Superior temporal gyrus (tissue), 1 donor: ENCODE measurements around the gene OBSCN.

Experiments
- DNase-seq: peaks from one replicate; pipeline ENCODE4 v3.0.0-alpha.2; 2016; ENCODE audit errors: extremely low spot score

The OBSCN gene

DNA sequence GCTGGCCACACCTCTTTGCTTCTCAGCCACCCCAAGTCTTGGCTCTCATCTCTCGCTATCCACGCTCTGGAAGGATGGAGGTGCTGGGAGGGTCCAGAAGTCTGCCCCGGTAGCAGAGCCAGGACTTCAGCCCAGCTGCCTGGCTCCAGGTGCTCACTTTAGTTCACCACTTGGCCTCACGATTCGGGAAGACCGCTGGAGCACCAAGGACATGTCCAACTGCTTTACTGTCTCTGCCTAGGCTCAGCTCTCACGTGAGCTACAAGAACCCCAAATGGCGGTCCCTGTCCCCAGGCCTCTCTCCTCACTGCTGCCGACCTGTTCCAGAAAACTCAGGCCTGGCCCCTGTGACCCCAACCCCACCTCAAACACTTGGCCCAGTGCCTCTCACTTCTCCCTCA, 195.4 kb downstream of the OBSCN start:
- DNase-seq: no peak

DNA sequence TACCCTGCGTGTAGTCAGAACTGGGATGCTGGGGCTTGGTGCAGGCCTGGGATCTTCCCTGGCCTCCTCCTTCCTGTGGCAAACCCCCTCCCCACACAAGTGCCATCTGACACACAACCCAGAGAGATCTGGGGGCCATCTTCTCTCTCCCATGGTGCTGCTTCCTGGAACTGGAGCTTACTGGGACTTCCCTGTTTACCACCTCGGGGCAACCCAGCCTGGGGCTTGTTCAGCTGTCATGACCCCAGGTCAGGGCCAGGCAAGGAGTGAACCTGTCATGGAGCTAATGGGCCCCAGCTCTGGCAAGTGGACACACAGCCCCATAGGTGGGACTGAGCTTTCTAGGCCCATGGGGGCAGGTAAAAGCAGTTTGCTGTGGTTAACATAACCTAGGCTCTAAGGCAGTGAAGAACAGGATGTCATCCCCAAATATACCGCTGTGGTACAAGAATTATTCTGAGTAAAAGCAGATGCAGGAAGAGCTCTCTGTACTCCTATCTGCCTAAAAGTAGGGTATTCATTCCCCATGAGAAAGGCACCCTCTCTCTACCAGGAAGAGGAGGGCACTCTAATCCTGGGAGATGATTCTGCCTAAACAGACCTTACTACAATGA, 196.4 kb downstream of the OBSCN start:
- DNase-seq: no peak

DNA sequence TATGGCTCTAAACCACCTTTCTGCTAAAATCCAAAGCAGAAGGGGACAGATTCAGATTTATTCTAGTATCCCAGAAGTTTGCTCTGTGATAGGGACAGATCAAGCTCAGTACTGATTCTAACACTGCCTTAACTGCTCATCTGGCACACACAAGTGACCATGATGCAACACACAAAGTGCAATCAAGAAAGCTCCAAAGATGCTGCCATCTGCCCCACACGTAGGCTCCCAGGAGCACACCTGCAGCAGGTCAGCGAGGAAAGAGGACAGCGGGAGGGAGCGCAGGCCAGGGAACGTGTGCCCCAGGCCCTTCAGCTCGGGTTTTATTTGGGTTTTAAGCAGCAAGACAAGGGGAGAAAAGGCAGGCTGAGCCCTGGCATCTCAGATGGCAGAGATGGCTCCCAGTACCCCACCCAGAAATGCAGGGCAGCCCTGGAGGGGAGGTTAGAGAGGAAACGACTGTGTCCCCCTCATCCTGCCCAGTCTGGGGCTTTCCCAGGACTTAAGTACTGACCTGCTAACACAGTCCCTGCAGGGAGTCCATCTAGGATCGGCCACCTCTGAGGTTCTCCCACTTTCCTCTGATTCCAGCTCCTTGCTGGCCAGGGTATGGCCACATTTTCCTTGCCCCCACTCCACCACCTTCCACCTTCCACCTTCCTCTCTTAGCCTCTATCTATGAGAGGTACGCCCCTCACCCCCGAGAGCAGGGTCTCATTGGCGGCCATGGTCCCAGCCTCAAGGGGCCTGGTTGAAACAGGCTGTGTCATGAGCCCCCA, 197.5 kb downstream of the OBSCN start:
- no peak for DNase-seq

DNA sequence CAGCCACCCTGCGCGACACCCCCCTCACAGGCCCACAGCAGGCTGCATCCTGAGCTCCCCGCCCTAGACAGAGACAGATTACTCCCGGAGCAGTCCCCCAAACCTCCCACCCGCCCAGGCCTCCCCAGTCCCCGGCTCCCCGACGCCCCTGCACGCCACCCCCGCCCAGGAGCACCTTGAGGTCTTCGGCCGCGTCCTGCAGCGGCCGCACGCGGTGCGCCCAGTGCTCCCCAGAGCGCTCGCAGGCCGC, 198.1 kb downstream of the OBSCN start:
- DNase-seq: no peak

DNA sequence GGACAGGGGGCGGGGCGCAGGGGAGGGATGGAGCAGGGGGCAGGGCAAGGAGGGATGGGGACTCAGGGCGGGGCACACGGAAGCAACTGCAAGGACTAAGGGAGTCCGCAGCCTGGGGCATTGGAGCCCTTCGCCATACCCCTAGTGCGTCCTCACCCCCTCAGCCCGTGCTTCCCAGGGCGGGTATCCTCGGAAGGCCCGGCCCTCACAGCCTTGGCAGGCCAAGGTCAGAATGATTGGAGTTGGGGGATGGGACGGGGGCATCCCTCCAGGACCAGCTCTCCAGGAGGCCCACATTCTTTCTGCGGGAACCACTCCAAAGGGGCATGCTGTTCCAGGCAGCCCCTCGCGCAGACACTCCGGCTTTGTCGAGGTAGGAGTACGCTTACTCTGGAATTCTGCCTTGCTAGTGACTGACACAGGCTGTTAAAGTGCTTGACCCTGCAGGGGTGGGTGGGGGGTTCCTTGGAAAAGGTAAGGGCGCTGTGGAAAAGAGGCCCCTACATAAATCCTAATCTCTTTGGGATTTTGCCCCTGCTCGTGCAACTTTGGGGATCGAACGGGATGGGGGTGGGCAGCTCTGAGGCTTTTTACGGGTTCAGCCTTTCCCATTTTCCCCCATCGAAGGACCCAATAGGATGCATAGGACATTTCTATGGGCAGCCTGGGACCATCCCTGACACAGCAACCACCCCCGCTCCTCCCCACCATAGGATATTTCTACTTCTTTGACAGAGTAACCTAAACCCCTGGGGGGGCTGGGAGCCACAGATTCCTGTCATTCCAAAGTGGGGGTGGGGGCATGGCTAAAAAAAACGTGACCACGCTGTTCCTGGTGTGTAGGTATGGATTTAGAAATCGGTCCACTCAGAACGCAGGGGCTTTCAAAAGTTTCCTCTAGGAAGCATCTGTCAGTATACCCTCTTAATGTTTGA, 199.5 kb downstream of the OBSCN start:
- DNase-seq: no peak

DNA sequence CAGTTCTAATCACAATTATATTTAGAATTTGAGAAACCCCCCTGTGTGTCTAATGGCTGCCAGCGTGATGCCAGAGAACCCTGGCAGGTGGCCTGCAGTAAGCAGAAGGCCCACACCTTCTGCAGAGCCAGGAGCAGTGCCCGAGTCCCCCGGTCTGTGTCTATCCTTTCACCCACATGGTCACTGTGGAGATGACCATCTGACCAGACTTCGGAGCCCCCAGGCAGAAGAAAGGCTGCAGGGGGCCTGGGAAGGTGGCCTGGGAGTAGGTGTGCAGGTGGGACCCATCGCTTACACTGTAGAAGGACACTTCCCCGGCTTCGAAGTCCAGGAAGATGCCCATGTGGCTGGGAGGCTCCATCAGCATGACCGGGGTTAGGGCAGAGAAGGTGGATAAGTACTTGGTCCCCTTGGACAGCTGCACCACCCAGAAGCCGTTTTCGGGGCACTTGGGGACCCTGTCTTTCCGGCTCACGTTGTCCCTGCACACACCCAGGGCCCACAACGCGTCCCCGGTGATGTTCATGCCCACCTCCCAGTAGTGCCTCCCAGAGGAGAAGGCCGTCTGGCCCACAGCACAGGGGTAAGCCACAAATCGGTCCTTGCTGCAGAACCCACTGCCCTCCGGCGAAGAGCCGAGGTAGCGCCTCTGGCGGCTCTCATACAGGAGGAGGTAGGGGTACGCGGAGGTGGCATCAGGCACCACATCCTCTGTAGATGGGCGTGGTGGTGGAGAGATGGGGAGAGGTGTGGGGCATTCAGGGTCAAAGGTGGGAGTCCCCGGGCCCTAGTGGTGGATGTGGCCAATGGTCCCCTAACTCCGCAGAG, 200.4 kb downstream of the OBSCN start:
- no peak for DNase-seq

DNA sequence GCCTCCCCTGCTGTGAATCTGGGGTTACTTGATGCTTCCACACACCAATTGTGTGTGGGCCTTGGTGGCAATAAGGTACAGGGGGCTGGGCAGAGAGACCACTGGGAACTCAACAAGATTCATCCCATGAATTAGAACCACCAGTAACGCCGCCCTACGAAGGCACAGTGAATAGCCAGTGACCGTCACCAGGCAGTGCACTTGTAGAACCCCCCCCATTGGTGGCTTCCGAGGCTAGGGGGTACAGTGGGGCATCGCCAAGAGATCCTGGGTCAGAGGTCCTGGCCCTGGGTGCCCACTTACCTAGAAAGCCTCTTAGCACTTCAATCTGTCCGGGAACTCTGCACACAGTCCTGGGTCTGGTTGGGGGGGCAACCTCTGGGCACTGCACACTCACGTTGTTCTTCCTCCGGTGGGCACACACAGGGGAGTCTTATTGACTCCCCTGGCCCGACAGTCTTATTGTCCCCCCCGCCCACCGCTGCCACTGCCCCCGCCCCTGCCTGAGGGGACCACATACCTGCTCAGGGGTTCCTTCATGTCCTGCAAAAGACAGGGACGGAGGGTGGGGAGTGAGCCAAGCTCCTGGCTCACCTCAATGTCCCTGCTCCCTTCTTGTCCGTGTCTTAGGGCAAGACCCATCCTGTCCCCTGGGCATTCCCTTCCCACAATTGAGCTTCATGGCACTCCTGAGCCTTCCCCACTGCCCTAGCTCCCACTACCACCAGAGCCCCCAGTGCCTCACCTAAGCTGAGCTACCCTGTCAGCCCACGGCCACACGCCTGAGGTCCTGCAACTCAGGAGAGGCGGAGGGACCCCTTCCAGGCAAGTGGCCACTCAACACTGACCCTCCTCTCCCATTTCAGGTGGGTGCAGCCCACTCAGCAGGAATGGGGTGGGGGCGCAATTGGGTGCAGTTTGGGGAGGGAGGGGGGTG, 201.3 kb downstream of the OBSCN start:
- DNase-seq: no peak

DNA sequence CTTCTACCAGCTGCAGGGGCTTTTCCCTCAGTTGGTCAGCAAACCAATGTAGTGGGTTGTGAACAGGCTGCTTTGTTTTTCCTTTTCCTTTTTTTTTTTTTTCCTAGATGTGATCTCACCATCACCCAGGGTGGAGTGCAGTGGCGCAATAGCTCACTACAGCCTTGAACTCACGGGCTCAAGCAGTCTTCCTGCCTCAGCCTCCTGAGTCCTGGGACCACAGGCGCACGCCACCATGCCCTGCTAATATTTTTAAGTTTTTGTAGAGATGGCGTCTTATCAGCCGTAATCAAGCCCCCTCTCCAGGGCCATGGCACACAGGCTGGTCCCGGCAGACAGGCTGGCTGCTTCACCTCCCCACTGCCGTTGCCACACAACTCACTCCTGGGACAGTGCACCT, 202.2 kb downstream of the OBSCN start:
- DNase-seq: no peak

DNA sequence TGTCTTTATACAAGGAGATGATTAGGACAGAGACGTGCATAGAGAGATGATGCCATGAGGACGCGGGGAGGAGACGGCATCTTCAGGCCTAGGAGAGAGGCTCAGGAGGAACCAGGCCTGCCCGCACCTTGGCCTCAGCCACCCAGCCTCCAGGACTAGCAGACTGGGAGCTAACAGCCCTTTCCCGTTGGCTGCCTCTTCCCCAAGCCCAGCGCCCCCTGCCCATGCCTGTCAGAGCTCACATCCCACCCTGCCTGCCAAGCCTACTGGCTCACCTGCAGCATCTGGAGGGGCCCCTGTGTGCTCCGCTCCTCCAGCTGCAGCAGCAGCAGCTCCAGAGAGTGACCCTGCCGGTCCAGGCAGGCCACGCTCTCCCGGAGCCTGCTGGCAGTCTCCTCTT, 202.8 kb downstream of the OBSCN start:
- no peak for DNase-seq

DNA sequence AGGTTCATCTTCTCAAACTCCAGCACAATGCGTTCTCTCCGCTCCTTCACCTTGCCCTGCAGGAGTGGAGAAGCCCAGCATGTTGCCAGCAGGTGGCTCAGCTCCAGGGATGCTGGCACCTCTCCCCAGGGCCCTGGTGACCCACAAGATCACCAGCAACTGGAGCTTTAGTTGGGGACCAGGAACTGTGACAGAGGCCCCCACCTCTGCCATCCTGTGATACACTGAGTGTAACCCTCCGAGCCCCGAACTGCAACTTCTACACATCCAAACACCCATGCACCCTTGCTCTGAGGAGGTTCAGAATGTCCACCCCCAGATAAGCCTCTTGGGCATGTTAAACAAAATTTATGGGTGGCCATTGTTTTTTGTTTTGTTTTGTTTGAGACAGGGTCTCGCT, 203.3 kb downstream of the OBSCN start:
- no peak for DNase-seq

DNA sequence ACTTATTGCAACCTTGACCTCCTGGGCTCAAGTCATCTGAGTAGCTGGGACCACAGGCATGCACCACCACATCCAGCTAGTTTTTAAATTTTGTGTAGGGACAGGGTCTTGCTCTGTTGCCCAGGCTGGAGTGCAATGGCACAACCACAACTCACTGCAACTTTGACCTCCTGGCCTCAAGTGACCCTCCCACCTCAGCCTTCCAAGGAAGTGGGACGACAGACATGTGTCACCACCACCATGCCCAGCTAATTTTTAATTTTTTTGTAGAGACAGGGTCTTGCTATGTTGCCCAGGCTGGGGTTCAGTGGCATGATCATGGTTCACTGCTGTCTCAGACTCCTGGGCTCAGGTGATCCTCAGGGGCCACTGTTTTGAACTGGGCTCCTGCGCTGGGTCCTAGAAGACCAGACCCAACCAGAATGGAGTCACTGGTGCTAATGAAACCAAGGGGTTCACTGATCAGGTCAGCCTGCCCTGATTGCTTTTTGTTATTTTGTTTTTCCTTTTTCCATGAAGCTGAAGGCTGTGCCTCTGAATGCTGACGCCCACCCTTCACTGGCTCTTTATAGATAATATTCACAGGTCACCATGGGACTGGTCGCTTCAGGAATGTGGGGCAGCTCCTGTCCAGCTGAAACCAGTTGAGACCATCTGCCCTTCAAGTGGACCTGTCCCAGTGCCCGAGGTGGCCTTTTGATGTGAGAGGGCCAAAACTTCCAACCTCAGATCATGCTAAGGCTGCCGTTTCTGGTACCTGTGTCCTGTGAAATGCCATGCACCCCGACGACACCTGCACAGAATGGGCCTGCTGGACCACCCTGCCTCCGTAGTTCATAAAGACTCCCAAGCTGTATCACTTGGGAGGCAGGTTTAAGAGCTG, 203.9 kb downstream of the OBSCN start:
- no peak for DNase-seq

DNA sequence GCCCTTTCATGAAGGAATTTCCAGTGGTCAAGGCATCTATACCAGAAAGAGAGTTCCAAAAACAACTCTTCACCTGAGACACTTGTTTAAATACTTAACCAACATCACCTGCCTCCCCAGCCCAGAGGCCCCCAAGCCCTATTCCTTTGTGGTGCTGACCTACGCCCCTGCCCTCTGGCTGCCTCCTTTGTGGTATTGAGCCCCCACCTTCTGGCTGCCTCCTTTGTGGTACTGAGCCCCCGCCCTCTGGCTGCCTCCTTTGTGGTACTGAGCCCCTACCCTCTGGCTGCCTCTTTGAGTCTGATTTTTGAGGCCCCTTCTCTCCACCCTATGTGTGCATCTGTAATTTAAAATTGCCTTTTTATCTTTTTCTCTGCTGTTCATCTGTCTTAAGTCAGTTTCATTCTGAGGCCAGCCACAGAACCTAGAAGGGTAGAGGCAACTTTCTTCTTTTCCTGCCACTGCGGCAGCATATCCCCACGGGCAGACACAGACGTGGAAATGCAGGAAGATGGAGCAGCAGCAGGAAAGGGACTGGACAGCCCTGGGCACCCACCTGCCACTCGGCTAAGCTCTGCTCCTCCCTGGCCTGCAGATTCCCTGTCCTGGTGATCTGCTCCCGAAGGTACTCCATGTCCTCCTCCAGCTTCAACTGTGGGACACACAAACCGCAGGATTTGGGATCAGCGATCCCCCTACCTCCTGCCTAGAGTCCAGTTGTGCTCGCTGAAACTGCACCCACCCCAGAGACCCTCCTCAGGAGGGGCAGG, 205.6 kb downstream of the OBSCN start:
- DNase-seq: no peak

DNA sequence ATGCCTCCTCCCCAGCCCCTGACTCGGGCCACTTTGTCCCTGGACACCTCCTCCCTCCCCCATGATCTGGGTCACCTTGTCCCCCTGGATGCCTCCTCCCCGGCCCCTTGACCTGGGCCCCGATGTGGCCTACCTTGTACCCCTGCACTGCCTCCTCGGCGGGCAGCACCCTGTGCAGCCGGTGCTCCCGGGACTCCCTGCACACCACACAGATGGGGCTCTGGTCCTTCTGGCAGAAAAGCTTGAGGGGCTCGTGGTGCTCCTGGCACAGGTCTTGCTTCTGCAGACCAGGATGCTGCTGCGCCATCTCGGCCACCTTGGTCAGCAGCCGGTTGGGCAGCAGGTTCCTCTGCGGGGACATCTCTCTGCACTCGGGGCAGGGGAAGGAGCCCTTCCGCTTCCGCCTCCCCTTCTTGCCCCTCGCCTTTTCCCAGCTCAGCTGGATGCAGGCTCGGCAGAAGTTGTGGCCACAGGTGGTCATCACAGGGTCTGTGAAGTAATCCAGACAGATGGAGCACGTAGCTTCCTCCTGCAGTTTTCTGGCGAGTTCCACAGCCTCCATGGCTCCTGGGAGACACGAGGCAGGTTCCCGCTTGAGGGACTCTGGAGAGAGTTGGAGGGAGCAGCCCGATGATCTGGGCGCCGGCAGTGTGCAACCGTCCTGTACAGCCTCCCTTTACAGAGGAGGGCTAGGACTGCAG, 206.8 kb downstream of the OBSCN start:
- DNase-seq: no peak

DNA sequence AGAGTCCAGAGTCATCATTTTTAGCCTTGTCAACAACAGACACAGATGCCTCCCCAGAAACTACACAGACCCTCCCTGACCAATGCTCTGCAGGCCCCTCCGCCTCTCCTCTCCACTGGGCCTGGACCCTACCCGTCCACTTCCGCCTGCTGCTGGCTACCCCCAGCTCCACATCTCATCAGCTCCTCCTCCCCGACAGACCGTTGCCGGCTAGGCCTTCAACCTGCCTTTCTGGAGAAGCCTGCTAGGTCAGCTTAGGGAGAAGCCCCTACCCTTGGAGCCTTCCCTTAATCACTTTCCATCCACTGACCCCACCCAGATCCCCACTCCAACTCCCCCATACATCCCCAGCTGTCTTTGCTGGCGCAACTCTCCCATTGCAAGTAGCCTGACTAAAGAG, 207.4 kb downstream of the OBSCN start:
- no peak for DNase-seq

DNA sequence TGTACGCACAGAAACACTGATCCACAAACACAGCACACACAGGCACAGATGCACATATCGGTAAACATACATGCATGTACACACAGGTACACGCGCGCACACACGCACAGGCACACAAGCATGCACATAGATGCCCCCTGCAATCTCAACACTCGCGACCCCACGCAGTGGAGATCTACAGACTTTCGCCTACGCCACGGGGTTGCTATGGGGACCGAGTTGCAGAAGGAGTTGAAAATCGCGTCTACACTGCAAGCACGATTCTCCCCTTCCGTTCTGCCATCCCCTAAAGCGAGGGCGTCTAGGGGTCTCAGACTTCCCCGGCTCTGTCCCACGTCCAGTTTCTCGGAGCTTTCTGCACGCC, 208.0 kb downstream of the OBSCN start:
- DNase-seq: no peak

DNA sequence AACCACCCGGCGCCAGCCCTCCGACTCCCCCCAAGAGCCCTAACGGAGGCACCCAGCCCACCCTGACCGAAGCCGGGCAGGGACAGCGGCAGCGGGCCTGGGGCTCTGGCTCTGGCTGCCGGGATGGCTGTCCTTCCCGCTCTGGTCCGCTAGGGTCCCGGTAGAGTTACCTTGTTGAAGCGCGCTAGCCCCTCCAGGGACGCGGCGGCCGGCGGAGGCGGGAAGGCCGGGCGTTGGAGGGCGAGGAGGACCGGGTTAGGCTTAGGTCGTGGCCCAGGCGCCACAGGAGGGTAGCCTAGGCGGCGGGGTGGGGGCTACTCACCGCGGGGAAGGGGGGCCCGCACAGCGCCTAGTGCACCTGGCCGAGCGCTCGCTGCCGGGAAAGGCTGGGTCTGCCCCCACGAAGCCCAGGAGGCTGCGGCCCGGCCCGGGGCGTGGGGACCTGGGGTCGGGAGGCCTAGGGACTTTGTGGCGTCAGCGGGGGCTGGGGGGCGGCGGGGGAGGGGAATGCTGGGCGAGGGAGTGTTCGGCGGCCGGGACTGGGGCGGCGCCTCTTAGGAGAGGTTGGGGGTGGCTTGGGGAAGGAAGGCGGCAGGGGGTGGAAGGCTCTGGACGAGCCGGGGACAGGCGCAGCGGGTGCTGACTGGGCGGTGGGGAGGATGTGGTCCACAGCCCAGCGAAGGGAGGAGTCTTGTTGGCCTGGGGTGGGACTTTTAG, 208.5 kb downstream of the OBSCN start, which contains the start of gene TRIM17:
Gene TRIM17 (minus strand): TSS at position 645 of the 717 bp plus-strand sequence. CDS start 1,789 bp downstream, outside the sequence.
- DNase-seq: no peak

DNA sequence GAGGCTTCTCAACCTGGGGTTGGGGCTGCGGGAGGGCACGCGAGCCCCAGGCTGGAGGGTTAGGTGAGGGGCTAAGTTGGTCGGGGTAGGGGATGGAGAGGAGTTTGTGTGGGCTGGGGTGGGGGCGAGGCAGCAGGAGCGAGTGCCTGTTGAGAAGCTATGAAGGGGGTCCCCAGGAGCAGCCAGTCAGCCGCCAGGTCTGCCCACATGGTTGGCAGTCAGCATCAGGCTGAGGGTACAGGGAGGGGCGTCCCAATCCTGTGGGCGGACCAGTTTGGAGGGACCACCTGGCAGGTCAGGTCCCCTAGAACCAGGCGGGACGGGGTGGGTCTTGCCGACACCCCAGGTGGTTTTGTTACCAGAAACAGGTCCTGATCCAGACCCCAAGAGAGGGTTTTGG, 209.2 kb downstream of the OBSCN start:
- DNase-seq: no peak
